HG02623 (cell line): Measurements from ENCODE around the gene PLCL2.

Experiments used
- ATAC-seq: cut with Tn5 transposase; IDR thresholded peaks from one replicate; pipeline ENCODE4 v1.9.1; 2021; ENCODE audit warnings: moderate library complexity; ENCODE audit not compliant: unreplicated experiment

PLCL2 gene

DNA sequence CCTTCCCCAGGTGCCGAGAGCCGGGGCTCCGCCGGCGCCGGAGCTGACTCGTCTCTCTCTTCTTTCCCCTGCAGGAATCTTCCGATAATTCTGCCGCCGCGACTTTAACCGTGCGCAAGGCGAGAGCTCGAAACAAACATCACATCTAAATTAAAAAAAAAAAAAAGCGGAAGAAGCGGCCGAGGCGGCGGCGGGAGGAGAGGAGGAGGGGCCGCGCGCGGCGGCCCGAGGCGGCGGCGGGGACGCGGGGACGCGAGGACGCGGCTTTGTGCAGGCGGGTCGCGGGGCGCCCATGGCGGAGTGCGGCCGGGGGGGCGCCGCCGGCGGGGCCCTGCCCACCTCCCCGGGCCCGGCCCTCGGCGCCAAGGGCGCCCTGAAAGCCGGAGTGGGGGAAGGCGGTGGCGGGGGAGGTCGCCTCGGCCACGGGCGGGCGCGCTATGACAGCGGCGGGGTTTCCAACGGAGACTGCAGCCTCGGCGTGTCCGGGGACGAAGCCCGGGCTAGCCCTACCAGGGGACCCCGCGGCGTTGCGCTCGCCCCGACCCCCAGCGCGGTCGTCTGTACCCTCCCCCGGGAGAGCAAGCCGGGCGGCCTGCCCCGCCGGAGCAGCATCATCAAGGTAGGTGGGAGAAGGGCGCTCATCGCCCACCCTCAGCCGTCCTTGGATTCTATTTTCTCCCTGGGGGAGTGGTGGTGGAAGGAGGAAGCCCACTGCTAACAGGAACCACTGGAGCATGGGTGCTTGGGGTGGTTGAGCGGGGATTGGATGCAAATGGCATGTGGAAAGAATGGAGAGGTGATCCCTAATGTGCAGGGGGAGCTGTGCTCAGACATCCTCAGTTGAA, at the start of gene PLCL2:
Gene PLCL2, plus strand, starts transcription at position 208 of the 845 bp plus-strand sequence. Its CDS starts 85 bp downstream, at position 293.
- ATAC-seq, result peak; percentile 30

DNA sequence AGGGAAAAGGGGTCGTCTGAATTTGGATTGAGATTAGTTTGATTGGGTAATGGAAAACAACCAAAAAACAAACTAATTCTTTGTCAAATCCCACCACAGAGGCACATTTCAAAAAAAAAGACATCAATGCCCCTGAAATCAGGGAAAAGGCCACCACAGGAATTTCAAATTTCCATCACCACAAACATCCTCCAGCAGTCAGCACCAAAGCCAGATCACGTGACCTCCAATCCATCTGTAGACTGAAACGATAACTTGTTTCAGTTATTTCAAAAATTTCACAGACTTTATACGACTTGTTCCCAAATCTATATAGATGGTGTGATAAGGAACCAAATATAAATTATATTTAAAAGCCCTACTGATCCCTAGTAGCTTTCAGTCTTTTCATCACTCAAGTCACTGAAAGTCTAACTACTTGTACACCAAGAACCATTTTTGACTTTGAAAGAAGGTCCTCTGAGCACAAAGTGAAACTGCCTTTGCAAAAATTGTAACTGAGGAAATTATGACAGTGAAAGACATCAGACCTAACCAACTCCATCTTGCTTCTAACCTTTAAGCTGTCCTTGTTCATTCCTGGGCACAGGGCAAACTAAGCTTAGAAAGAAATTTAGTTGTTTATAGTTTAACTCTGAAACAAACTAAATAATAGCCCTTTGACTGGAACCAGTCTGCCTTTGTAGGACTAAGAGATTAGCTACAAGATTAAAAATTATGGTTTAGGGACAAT, 48.1 kb upstream of the PLCL2 start:
- ATAC-seq, result no peak

DNA sequence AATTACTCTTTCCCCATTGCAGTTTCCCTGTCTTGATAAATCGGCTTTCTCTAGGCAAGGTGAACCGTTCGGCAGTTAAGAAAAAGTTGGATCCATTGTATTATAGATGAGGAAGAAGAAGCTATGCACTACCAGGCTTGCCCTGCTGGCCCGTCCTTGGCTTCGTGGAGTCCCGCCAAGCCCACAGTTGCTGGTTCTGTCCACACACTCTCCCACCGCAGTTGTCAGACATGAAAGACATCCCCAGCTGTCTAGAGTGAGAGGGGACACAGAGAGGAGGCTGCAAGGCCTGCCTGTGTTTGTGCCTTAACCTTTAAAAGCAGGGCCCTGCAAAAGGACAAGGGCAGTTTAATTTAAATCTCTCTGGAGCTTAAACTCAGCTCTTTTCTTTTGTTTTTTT, 47.2 kb upstream of the PLCL2 start:
- ATAC-seq, result no peak

DNA sequence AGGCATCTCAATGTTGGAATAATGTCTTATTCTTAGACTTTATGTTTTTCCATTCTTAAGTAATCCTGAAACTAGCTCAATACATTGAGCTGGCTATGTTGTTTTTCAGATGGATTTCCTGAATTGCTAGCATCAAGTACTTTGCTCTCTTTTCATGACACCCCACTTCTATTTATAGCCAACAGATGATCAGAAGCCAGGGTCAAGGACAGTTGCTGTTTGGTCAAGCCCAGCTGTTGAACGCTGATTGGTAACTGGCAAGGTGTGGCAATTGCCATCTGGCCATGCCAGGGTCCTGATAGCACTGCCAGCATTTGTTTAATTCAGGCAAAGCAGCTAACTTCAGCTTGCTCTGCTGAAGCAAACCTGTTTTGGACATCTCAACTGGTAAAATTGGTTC, 46.2 kb upstream of the PLCL2 start:
- ATAC-seq, result no peak

DNA sequence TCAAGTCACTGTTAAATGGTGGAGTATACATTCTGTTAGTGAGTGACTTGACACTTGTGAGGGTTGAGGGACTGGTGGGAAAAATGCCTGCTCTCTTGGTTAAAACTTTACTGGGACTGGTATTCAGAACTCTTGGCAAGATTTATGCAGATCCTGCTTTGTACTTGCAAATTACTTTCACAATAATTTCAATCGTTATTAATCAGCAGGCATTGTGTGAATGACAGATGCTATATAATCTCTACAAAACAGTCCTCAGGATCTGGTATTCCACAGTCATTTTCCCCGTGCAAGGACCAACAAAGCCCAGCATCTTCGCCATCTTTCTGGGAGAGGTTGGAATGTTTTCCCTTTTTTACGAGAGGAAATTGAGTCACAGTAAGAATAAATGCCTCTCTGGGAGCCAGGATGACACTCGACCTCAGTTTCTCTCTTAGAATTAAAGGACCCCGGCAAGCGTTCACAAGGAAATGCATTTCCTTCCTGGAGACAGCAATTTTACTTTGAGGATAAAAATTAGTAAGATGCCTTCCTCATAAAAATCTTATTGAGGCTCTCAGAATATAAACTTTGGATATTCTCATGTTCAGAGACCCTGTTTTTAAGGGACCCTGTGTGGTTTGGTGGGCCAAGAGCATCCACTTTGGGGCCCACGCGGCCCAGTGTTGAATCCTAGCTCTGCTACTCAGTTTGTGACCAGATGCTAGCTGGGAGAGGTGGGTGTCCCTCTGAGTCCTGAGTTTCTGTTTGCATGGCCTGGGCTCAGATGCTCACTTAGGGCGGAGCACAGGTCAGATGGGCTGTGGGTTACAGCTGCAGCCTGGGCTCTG, 45.3 kb upstream of the PLCL2 start:
- ATAC-seq, result no peak

DNA sequence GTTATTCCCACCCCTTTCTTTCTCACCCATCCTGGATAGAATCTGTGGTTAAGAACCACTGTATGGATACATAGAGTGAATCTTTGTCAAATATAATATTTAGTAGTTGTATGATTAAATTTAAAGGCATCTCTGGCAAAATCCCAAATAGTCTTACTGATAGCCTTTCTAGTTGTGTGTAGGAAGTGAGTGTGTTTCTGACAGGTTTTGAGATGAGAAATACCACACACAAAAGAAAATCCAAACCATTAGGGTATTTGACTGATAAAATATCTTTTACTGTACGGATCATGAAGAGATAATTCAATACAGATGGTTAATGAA, 44.7 kb upstream of the PLCL2 start:
- ATAC-seq, result no peak

DNA sequence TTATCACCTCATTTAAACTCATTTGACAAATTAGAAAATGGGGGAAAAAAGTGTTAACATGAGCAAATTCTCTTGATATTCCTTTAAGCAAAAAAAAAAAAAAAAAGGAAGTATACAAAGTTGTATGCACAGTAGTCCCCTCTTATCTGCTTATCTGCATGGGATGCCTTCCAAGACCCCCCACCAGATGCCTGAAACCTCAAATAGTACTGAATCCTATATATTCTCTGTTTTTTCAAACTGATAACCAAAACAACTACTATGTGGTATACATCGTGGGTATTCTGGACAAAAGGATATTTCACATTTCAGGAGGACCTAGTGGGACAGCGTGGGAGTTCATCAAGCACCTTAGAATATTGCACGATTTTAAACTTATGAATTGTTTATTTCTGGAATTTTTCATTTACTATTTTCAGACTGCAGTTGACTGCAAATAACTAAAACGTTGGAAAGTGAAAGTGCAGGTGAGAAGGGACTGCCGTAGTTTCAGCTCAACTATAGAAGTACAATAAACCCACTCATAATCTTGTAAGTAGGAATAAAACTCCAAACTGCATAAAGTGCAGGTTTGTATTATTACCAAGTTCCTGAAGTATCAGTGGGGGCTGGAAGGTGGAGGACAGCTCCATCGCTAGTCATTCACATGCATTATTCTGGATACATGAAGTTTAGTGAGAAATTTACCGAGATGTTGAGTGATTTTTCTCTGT, 43.6 kb upstream of the PLCL2 start:
- no peak for ATAC-seq

DNA sequence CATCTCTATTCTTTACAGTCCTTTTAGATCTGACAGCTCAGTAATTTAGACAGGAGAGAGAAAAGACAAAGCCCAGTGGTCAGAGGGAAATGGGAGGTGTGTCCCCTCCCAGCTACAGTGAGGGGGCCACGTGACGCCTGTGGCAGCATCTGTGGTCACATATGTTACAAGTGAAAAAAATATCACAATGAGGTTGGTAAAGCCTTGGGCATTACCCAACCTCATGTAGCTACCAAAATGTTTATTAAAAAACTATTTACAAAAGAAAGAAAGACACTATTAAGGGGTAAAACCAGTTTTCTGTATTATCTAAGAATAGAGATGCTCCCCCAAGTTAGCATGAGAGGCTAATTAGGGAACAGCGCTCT, 42.9 kb upstream of the PLCL2 start:
- peak; percentile 64 for ATAC-seq

DNA sequence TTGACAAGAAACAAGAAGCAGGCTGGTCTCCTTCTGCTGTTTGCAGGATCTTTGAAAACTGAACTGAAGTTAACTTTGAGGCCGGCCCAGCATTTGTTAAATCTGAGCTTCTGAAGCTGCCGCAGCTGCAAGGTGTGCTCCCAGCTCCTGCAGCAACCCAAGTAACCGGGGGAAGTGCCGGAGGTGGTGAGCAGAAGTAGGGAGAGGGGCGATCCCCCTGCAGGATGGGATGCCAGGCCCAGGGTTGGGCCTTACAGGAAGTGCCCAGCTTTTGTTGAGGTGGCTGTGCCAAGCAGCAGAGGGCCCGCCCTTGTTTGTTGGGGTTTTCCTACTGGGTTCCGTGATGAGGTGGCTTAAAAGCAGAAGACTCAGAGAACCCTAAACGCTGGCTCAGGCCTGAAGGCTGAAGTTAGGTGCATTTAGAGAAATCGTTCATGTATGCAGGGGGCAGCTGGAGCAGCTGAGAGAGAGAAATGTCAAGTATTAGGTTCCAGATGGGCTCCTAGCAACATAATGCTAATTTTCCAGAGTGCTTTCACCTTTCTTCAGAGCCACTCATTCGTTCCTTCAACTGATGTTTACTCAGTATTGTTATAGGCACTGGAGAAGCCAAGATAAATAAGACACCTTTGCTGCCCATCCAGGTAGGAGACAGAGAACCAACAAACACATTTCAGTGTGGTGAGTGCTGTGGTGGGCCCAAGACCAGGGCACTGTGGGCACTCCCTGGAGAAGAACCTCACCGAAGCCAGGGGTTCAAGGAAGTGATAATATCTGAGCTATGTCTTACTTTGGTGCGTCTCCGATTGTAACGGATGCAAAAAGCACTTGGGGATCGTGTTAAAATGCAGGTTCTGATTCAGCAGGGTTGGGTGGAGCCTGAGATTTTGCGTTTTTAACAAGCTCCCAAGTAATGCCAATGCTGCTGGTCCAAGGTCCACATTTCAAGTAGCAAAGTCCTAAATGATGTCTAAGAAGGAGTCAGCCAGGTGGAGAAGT, 42.2 kb upstream of the PLCL2 start:
- ATAC-seq, result peak; percentile 72

DNA sequence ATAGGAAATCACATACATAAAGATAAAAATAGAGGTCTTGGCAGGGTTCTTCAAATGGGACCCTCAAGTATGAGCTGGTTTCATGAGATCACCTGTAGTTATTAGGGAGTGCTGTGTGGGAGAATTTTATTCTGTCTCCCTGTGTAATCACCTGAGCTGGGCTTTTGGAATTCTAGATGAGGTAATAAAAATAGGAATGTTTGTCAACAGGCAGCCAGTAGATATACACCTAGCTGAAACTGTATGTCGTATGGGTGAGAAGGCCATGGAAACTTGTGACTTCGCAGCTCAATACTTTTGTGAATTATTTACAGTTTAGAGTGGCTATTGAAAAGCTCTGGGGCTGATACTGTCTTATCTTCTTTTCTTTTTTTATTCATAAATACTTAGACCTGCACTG, 40.5 kb upstream of the PLCL2 start:
- no peak for ATAC-seq

DNA sequence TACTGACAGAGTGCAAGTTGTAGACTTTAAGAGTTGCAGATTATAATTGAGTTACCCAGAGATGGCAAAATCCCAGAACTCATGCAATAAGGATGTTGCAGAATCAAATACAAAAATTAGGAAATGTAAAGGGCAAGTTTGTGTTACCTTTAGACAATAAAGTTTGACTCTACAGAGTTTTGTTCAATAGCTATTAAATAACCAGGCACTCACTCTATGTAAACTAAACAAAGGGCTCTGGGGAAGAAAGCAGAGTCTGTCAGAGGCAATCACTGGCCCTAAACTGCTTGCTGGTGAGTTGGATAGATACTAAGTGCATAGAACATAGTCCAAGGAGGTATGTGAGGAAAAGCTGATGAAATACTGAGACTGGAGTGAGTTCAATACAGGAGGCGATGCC, 40.0 kb upstream of the PLCL2 start:
- ATAC-seq, result no peak

DNA sequence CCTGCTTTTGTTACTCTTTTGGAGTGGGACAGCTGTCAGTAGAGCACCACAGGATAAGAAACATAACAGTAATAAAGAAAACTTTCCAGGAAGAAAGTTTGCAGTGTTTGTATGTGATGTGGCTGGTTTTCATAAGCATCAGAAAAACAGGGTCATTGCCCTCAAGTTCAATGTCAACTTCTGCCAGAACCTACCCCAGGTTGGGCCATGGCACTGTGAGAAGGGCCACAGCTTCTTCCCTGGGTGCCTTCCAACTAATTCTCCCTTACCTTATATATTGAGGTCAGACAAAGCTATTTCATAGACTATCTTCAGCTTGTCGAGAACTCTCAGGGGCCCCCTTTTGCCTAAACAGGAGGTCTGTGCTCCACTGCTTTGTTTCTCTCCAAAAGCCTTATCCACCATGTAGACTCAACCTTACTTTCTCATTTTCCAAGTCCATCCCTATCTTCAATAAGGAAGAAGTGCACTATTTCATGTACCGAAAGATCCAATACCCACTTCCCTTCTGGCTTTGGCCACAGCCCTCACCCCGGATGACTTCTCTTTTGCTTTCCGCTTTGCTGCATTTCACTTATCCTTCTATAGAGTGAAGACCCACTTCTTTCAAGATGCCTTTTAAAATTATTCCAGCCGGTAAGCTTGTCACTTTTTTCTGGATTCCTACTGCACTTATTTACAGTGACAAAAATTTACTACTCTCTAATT, 38.2 kb upstream of the PLCL2 start:
- ATAC-seq, result no peak

DNA sequence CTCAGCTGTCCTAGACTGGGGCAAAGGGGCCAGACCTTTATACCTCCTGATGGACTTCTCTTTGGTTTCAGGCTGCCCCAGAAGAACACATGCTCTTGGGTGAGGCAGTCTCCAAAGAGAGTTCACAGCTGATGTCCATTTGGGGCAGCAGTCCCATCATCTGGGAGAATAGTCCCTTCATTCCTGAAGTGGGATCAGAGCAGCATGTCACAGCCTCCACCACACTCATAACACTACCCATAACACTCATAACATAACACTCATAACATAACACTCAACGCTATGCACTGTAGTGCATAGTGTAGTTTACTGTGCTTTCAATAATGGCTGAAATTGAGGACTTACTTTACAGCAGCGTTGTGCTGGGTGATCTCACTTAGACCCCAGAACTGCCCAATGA, 36.7 kb upstream of the PLCL2 start:
- no peak for ATAC-seq

DNA sequence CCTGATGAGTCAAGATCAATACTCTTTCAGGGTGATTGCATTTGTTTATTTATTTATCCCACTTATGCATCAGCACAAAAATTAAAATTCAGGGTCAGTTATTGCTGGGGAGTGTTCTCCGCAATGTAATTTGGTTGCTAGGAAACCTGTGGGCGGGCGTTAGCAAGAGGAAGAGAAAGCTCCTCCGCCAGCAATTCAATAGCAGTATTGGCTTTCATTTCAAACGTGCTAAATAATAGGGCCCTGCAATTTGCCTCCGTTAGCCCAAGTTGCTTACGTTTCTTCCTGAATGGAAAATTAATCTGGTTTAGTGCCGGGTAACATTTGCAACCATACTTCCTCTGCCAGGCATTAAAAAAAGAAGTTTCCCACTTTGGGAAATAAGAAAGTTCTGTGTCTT, 35.5 kb upstream of the PLCL2 start:
- ATAC-seq, result peak; percentile 76

DNA sequence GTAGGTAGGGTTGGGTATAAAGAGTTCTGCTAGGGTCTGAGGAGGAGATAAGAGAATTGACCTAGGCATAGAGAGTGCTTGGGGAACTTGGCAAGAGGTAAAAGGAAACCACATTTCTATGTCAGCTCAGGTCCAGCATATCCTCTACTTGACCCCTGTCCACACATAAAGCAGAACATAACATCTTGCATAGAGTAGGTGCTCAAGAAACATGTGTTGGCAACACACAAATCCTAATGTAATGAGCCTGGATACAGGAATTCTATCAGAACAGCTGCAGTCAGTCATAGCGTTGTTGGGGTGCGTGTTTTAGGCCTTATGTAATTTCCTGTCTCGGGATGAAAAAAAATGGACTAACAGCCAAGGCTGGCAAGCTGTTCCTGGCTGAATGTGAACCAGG, 35.0 kb upstream of the PLCL2 start:
- ATAC-seq, result no peak

DNA sequence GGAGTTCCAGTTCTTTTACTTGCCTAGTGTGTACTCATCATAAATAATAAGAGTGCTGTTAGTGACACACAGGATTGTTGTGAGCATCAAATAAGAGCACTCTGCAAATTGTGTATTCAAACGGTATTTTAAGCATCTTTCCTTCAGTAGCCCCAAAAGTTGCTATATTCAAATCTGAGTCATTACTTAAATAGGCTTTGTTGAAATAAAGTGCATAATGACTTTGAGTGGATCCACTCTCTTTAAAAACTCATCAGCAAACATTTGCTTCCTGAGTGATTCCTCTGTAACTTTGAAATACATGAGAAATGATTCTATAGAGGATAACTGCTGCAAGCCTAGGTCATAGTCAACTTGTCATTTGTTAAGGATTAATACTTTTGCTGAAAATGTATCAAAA, 29.3 kb upstream of the PLCL2 start:
- ATAC-seq, result no peak

DNA sequence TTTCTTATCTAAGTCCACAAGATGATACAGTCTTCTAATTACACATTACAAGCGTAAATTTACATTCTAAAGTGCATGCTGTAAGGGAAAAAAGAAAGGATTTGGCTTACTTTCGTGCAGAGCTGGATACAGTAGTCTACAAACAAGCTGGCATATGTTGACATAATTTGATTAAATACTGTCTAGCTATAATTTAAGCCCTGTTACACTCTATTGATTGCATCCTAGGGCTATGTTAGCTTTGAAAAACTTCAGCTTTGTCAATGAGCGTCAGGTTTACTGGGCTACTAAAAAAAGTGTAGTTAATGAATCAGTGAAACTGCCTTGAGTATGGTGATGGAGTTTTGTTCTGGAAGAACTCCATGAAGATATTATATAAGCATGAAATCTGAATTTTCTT, 24.5 kb upstream of the PLCL2 start:
- ATAC-seq, result no peak

DNA sequence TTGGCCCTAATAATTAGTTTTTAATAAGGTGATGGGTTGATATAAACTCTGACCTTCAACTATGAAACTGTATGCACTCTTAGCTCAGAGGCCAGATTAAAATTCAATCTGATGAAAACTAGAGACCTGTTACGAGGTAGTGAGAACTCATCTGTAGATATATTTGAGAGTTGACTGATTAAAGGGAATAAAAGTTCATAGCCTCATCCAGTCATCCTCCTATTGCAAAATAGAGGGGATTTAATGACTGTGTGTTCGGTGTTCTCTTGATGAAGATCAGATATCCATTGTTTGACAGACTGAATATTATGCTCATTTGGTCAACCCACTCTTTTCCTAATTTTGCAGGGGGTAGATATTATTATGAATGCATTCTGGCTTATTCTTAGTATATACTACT, 23.3 kb upstream of the PLCL2 start:
- ATAC-seq, result no peak

DNA sequence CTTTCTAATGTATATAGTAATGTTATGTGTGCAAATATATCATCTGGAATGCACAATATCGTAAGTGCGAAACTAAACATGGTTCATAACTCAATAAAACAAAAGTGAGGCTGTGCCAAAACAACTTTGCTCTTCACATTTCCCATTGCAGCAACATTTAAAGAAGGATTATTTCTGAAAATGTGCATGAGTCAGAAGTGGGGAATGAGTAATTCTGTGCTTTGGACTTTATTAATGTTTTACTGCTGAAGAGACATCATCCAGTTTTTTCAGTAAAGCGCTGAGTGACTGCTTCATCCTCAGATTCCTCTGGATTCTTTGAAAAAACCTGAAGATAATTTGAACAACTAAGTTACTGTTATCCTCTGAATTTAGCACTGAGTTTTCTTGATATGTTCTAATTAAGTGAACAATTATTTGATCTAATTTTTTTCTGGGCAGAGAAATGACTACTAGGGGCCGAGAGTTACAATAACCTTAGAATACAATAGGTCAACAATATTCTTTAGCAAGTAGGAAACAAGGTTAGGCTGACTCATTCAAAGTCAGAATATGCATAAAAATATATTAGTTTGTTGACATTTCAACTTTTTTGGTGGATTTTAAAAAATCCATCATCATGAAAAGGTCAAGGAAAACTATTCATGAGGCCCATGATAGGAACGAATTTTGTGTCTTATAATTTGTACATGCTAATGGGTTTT, 20.0 kb upstream of the PLCL2 start:
- ATAC-seq, result no peak
